ENCODE results near the gene SERTAD1. TPM values are rescaled to one million over a fixed set of nuclear protein-coding genes. Genes with fewer than 3 reads are reported as not detected.

Gene SERTAD1
- total and polyA plus RNA-seq, 11 donors: 7.6 to 40.2 (median 11.5) TPM

DNA sequence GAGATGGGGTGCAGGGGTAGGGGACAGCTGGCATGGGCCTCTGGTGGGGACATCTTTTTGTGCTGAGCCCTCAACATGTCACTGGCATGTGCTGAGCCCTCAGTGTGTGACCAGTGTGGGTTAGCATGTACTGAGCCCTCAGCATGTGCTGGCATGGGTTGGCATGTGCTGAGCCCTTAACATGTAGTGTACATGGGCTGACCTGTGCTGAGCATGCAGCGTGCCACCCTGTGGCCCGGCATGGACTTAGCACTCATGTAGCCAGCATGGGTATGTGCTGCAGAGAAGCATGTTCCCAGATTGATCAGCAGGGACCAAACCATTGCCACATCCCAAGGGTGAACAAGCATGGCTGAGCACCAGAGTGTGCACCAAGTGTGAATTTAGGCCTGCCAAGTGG, 47.3 kb downstream of the SERTAD1 start:
- Histone ChIP-seq H3K4me3 (no peak overlapping the region), H3K4me1 (no peaks in the 10 kb centered on the region), H3K27me3 (no peaks in the 10 kb centered on the region), H3K36me3 (peaks cover 0 to 59% (median 45%) of the 10 kb centered on the region in 9 donors), H3K27ac (no peak overlapping the region), H3K9me3 (no peaks in the 10 kb centered on the region)
- intact Hi-C loops (cut with DNase I): no loop called here
- peak in 1 of 4 donors; percentile 43 for ATAC-seq
- TF ChIP-seq, protein P1, sequence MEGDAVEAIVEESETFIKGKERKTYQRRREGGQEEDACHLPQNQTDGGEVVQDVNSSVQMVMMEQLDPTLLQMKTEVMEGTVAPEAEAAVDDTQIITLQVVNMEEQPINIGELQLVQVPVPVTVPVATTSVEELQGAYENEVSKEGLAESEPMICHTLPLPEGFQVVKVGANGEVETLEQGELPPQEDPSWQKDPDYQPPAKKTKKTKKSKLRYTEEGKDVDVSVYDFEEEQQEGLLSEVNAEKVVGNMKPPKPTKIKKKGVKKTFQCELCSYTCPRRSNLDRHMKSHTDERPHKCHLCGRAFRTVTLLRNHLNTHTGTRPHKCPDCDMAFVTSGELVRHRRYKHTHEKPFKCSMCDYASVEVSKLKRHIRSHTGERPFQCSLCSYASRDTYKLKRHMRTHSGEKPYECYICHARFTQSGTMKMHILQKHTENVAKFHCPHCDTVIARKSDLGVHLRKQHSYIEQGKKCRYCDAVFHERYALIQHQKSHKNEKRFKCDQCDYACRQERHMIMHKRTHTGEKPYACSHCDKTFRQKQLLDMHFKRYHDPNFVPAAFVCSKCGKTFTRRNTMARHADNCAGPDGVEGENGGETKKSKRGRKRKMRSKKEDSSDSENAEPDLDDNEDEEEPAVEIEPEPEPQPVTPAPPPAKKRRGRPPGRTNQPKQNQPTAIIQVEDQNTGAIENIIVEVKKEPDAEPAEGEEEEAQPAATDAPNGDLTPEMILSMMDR (IDR thresholded peaks at IDR 0.05): no peak
- TF ChIP-seq POLR2A (IDR thresholded peaks at IDR 0.05): no peak
- DNase-seq: no peak
- 83 to 95% (median 92%) methylated on average over 2 of the region's 2 CpGs for WGBS, 4 donors

DNA sequence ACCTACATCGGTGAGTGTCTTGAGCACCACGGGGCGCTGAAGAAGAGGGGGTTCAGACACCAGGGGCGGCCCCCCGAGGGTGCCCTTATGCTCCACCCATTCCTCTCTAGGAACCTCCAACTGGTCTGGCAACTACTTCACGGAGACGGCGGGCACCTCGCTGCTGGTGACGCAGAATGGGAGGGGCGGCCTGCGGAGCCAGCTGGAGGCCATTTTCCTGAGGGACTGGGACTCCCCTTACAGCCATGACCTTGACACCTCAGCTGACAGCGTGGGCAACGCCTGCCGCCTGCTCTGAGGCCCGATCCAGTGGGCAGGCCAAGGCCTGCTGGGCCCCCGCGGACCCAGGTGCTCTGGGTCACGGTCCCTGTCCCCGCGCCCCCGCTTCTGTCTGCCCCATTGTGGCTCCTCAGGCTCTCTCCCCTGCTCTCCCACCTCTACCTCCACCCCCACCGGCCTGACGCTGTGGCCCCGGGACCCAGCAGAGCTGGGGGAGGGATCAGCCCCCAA, 47.9 kb downstream of the SERTAD1 start:
- Histone ChIP-seq H3K4me3 (no peak overlapping the region), H3K27me3 (no peaks in the 10 kb centered on the region), H3K9me3 (no peaks in the 10 kb centered on the region), H3K4me1 (no peaks in the 10 kb centered on the region), H3K27ac (no peak overlapping the region), H3K36me3 (peaks cover 0 to 65% (median 51%) of the 10 kb centered on the region in 9 donors)
- DNase-seq (no peak), ATAC-seq (no peak)
- TF ChIP-seq, protein P1 (IDR thresholded peaks at IDR 0.05): no peak
- no peak for TF ChIP-seq POLR2A (IDR thresholded peaks at IDR 0.05)
- intact Hi-C loops (cut with DNase I): no loop called here
- WGBS, 4 donors: 87 to 95% (median 93%) methylated on average over 20 to 25 of the region's 25 CpGs

DNA sequence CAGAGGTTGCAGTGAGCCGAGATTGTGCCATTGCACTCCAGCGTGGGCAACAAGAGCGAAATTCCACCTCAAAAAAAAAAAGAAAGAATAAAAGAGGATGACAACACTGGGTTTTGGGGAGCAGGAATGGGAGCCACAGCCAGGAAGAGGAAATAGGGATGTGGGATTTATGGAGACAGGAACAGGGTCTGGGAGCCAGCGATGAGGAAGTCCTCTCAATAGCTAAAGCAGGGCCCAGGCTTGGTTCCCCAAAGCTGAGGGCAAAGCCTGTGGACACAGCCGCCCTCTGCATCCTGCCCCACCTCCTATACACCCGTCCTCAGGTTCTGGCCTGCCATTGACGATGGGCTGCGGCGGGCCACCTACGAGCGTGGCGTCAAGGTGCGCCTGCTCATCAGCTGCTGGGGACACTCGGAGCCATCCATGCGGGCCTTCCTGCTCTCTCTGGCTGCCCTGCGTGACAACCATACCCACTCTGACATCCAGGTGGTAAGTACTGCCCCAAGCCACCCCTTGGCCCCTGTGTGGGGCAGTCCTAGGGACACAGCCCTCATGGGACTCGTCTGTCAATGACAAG, 49.4 kb downstream of the SERTAD1 start:
- no peak overlapping the region for H3K4me3 ChIP-seq
- ATAC-seq: no peak
- peaks cover 0 to 80% (median 67%) of the 10 kb centered on the region in 9 donors for H3K36me3 ChIP-seq
- H3K4me1 ChIP-seq: no peaks in the 10 kb centered on the region
- WGBS, 4 donors: 91 to 97% (median 93%) methylated on average over 17 of the region's 17 CpGs
- intact Hi-C loops (cut with DNase I): no loop called here
- no peaks in the 10 kb centered on the region for H3K27me3 ChIP-seq
- DNase-seq: no peak
- H3K9me3 ChIP-seq: no peaks in the 10 kb centered on the region
- TF ChIP-seq, protein P1 (IDR thresholded peaks at IDR 0.05): no peak
- TF ChIP-seq POLR2A (IDR thresholded peaks at IDR 0.05): no peak
- H3K27ac ChIP-seq: no peak overlapping the region

DNA sequence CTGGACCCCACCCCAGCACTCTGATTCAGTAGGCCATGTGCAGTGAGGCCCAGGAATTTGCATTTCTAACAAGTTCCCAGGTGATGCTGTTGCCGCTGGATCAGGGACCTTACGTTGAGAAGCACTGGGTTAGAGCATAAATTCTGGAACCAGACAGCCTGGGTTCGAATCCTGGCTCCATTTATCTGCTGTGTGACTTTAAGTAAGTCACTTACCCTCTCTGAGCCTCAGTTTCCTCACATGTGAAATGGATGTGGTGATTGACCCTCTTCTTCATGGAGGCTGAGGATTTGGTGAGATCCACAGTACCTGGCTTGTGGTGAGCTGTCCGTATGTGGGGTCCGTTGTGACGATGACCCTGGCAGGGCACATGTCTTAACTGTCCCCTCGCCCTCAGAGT, 51.7 kb downstream of the SERTAD1 start:
- Histone ChIP-seq H3K27ac (no peak overlapping the region), H3K27me3 (no peaks in the 10 kb centered on the region), H3K4me3 (no peak overlapping the region), H3K9me3 (no peaks in the 10 kb centered on the region), H3K4me1 (no peaks in the 10 kb centered on the region), H3K36me3 (peaks cover 0 to 90% (median 82%) of the 10 kb centered on the region in 9 donors)
- DNase-seq: no peak
- WGBS, 4 donors: 94 to 99% (median 96%) methylated on average over 7 of the region's 7 CpGs
- no peak for ATAC-seq
- TF ChIP-seq POLR2A (IDR thresholded peaks at IDR 0.05): no peak
- TF ChIP-seq, protein P1 (IDR thresholded peaks at IDR 0.05): no peak
- intact Hi-C loops (cut with DNase I): no loop called here

Measured in heart left ventricle (tissue), 16 donors.